SH-SY5Y (cell line): ENCODE results near the gene ANKRD34C.

ENCODE experiments used
- GATA2 ChIP-seq: IDR thresholded peaks from 2 replicates; pipeline ENCODE4 v1.6.1; 2011; ENCODE audit warnings: mild to moderate bottlenecking, low read depth, low read length
- GATA3 ChIP-seq: IDR thresholded peaks from 2 replicates; pipeline ENCODE4 v1.6.1; 2011; ENCODE audit warnings: low read depth, mild to moderate bottlenecking, low read length, moderate library complexity

DNA sequence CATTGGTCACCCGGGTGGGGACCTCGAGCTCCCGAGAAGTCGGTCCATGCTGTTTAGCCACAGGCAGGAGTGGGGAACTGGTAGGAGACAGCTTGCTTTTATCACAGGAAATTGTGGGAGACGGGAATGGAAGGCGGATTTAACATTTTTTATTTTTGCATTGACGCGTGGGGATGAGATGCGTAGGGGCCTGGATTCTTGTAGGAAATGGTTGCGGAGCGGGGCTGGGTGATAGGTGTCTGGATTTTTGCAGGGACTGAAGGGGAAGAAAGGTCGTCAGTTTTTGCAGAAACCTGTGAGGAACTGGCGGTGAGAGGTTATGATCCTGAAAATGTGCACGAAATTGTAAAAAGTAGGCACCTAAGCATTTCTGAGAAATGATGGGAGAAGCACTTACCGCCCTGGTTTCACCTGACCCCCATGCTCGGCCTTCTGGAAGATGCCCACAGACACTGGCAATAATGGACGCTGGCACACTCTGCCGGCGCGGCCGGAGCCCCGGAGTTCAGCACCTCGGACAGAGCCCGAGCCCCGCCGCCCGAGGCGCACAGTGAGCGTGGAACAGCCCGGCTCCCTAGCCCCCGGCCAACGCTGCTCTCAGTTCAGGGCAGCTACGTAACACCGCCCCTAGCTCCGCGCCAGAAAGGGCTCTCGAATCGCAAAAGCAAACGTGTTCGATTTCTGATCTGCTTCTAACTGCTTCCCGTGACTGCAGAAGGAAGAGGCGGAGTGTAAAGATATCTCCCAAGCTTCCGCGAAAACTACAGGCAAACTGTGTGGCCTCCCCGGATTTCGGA lies 928 bp downstream of the ANKRD34C start:
- TF ChIP-seq GATA2 (no peak), GATA3 (no peak)
